Measurements from ENCODE around the gene MRPL39. TPM values are rescaled to one million over a fixed set of nuclear protein-coding genes. Genes with fewer than 3 reads are reported as not detected.

MRPL39 gene
- total and polyA plus RNA-seq, 4 donors: 19.2 to 35.7 (median 24.4) TPM

- WGBS: 89% methylated on average over 4 of the region's 4 CpGs
- Histone ChIP-seq H3K4me1 (ENCODE audit: control insufficient read depth in 4 of 4, insufficient read depth in 4 of 4, low read length in 3 of 4) (no peaks in the 10 kb centered on the region), H3K27ac (ENCODE audit: low read depth in 1 of 2, low read length in 2 of 2) (no peak overlapping the region)
Measured at GRCh38 chr21:25567472-25567871, 39.8 kb downstream of the MRPL39 start.

GRCh38 chr21:25566645-25567044 is 40.6 kb downstream of the MRPL39 start:
- WGBS: 89% methylated on average over 3 of the region's 3 CpGs
- peaks cover 0 to 6% (median 2%) of the 10 kb centered on the region in 4 donors for H3K4me1 ChIP-seq (ENCODE audit: control insufficient read depth in 4 of 4, insufficient read depth in 4 of 4, low read length in 3 of 4)

More at GRCh38 chr21:25567472-25567871, 39.8 kb downstream of the MRPL39 start:
- no peak for DNase-seq (ENCODE audit: low spot score)
- Histone ChIP-seq H3K36me3 (ENCODE audit: control insufficient read depth in 4 of 4, insufficient read depth in 3 of 4, low read depth in 1 of 4, low read length in 3 of 4) (no peaks in the 10 kb centered on the region), H3K9ac (ENCODE audit: low read depth in 1 of 2, low read length in 2 of 2) (no peak overlapping the region), H3K4me3 (ENCODE audit: low read depth in 1 of 3, low read length in 3 of 3) (no peak overlapping the region), H3K27me3 (ENCODE audit: control insufficient read depth in 4 of 4, insufficient read depth in 4 of 4, low read length in 3 of 4) (no peaks in the 10 kb centered on the region), H3K9me3 (ENCODE audit: control insufficient read depth in 4 of 4, low read length in 3 of 4) (no peaks in the 10 kb centered on the region)
- TF ChIP-seq EGR1 (IDR thresholded peaks at IDR 0.05; ENCODE audit: low read depth in 2 of 2): no peak
- no peak for TF ChIP-seq NR2F2 (IDR thresholded peaks at IDR 0.05)
- no peak for TF ChIP-seq CTCF (IDR thresholded peaks at IDR 0.05; ENCODE audit: low read depth, low read length, missing input control)
- no peak for TF ChIP-seq FOXA2 (IDR thresholded peaks at IDR 0.05)
- no peak for TF ChIP-seq RXRA (IDR thresholded peaks at IDR 0.05)
- TF ChIP-seq HNF4A (conservative IDR thresholded peaks at IDR 0.05): no peak
- TF ChIP-seq FOXA1 (IDR thresholded peaks at IDR 0.05): no peak
- TF ChIP-seq MAX (IDR thresholded peaks at IDR 0.05): no peak
- TF ChIP-seq HNF4G (IDR thresholded peaks at IDR 0.05): no peak
- TF ChIP-seq YY1 (IDR thresholded peaks at IDR 0.05): no peak
- TF ChIP-seq ATF3 (IDR thresholded peaks at IDR 0.05): no peak
- no peak for TF ChIP-seq JUND (IDR thresholded peaks at IDR 0.05)
- no peak for TF ChIP-seq RAD21 (IDR thresholded peaks at IDR 0.05)
- no peak for TF ChIP-seq SP1 (IDR thresholded peaks at IDR 0.05)
- no peak for TF ChIP-seq GABPA (IDR thresholded peaks at IDR 0.05 in 1 of 2, conservative IDR thresholded peaks at IDR 0.05 in 1 of 2)
- no peak for TF ChIP-seq TAF1 (conservative IDR thresholded peaks at IDR 0.05)

More at GRCh38 chr21:25566645-25567044, 40.6 kb downstream of the MRPL39 start:
- no peak for DNase-seq (ENCODE audit: low spot score)
- H3K36me3 ChIP-seq (ENCODE audit: control insufficient read depth in 4 of 4, insufficient read depth in 3 of 4, low read depth in 1 of 4, low read length in 3 of 4): no peaks in the 10 kb centered on the region
- no peaks in the 10 kb centered on the region for H3K27me3 ChIP-seq (ENCODE audit: control insufficient read depth in 4 of 4, insufficient read depth in 4 of 4, low read length in 3 of 4)
- TF ChIP-seq CTCF (IDR thresholded peaks at IDR 0.05; ENCODE audit: low read depth, low read length, missing input control): no peak
- TF ChIP-seq RAD21 (IDR thresholded peaks at IDR 0.05): no peak
- no peak for TF ChIP-seq HNF4A (conservative IDR thresholded peaks at IDR 0.05)
- no peak for TF ChIP-seq ZBTB33 (IDR thresholded peaks at IDR 0.05)
- no peak for TF ChIP-seq JUND (IDR thresholded peaks at IDR 0.05)
- no peak for TF ChIP-seq FOXA2 (IDR thresholded peaks at IDR 0.05)
- TF ChIP-seq FOXA1 (IDR thresholded peaks at IDR 0.05): no peak
- no peak overlapping the region for H3K27ac ChIP-seq (ENCODE audit: low read depth in 1 of 2, low read length in 2 of 2)
- H3K9ac ChIP-seq (ENCODE audit: low read depth in 1 of 2, low read length in 2 of 2): no peak overlapping the region
- H3K9me3 ChIP-seq (ENCODE audit: control insufficient read depth in 4 of 4, low read length in 3 of 4): no peaks in the 10 kb centered on the region
- H3K4me3 ChIP-seq (ENCODE audit: low read depth in 1 of 3, low read length in 3 of 3): no peak overlapping the region

All from liver (tissue), 9 donors.